Inflammatory macrophage (primary cell): ENCODE data around the gene CFAP46.
"Not testable (repeated sequence)": the region's sequence is repeated elsewhere in the genome, so short reads cannot be mapped to it uniquely, and the experiment has no call there.

Source experiments
- DNase-seq, 2 donors: peaks; one replicate each; pipeline ENCODE4 v3.0.0-alpha.2; 2020 to 2022

Gene CFAP46

GRCh38 chr10:132962623-132963429 lies 20.5 kb upstream of the CFAP46 start:
- peak in 1 of 2 donors; percentile 5 for DNase-seq

DNA sequence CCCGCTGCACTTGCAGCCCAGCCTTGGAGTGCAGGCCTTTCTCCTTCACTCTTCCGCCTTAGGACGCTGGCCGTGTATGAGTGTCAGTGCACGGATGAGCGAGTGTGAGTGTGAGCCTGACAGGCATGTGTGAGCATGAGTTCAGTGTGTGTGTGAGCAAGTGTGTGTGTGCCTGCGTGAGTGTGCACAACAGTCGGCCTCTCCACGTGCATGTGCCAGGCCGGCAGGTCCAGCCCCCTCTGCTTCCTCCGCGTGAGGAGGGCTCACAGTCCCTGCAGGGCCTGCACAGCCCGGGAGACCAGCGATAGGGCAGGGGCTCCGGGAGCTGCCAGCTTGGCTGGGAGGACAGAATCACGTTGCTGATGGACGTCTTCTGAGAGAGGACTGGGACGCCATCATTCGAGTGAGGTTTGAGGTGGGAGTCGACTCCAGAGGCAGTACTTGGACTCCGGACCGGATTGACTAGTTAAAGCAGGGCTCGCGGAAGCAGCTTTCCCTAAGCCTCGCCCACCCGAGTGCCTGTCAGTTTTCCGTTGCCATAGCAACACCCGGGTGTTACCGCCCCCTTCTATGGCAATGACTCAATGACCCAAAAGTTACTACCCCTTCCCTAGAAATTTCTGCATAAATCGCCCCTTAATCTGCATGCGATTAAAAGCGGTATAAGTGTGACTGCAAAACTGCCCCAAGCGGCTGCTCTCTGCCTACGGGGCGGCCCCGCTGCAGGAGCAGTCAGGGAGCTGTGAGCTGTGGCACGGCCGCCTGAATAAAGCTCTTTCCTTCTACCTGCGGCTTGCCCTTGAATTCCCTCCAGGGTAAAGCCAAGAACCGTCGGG lies 19.6 kb upstream of the CFAP46 start:
- DNase-seq: peak; percentile 73 to 78

DNA sequence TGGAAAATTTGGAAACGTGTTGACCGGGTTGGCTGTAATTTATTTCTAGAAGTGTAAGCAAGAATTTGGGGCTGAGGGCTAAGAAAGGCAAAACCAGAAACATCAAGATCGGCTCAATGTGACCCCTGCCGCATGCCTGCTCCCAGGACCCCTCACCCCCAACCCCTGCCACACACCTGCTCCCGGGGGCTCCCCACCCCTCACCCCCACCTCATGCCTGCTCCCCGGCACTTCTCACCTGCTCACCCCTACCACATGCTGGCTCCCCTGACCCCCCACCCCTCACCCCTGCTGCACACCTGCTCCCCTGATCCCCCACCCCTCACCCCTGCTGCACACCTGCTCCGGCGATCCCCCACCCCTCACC lies 19.0 kb upstream of the CFAP46 start:
- no peak for DNase-seq

DNA sequence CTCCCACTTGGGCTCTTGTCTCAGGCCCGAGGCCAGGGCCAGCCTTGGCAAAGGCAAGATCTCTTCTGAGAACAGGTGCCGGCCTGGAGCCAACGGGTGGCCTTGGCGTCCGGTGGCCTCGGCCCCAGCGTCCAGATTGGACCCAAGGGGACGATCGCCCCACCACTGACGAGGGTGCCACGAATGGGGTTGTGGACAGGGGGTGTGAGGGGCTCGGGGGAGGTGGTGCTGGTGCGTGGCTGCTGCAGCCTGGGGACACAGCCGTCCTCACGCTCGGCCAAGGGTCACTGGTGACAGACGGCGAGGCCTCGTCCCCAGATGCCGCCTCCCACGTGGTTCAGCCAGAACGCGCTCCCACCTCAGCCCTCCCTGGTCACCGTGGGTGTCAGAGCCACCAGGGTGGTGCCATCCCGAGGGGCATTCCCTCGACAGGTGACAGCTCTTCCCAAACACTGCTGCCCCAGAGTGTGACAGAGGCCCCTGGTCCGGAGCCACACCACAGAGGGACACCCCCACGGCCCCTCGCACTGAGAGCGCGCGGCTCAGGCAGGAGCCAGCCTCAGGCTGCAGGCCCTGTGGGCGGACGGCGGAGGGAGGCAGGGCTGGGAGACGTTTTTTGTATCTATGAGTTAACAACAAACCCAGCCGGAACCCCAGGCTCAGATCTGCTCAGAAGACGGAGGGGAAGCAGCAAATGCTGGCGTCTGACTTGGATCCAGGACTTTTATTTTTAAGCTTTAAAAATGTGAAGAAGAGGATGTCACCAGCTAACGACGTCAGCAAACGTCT lies 18.5 kb upstream of the CFAP46 start:
- no peak for DNase-seq

- DNase-seq: no peak
Observed at GRCh38 chr10:132960071-132960472, 17.7 kb upstream of the CFAP46 start.

DNA sequence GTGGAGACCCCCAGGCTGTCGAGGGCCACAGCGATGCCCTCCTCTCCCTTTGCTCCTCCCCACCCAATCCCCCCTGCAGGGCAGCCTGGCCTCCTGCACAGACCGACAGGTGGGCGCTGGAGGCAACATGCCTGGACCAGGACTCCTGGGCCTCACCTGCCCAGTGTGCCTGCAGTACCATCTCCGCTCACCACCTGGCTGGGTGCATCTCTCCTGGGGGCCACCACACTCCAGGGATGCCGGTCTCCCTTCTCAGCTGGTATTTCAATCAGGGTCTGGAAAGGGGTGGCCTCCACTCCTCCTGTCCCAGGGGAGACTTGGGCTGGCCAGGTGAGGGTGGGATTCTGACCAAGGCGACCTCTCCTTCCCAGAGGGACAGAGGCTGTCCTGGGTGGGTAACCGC lies 17.2 kb upstream of the CFAP46 start:
- DNase-seq: no peak

- DNase-seq: no peak
Observed at GRCh38 chr10:132958883-132959558, 16.7 kb upstream of the CFAP46 start.

DNA sequence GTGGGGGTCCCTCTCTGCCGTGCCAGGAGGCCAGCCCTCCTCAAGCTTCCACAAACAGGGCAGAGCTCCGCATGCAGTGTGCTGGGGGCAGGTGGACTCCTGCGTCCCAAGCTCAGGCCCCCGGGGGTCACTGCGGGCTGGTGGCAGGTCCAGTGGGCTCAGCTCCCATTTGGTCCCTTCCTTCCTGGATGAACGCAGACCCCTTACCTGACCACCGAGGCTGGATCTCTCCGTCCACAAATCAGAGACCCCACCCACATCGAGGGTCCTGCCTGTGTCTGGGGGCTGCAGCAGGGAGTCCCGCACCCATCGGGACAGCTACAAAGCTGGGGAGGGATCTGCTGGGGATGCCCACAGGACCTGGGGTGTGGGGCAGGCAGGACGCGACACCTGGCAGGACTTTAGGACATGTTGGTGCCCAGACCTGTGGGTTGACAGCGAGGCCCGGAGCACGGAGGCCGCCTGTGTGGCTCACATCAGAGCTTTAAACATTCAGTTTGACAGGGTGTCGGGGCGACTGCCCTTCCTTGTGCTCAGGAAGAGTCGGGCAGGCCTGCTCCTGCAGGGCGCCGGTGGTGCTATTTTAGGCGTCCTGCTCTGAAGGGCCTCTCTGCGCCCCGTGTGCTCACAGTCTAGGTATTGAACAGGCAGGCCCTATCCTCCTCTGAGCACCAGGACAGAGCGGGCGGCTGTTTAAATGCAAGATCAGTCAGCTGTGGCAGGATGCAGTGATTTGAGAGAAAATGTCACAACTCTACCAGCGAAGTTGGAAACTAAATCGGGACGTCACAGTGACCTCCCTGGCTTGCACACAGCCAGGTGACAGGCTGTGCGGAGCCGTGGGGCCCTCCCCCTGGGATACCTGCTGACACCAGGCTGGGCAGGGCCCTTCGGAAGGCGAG lies 15.9 kb upstream of the CFAP46 start:
- DNase-seq: no peak

GRCh38 chr10:132957131-132957530 lies 14.8 kb upstream of the CFAP46 start:
- DNase-seq: no peak

GRCh38 chr10:132956259-132956658 lies 13.9 kb upstream of the CFAP46 start:
- DNase-seq: not testable (repeated sequence)

DNA sequence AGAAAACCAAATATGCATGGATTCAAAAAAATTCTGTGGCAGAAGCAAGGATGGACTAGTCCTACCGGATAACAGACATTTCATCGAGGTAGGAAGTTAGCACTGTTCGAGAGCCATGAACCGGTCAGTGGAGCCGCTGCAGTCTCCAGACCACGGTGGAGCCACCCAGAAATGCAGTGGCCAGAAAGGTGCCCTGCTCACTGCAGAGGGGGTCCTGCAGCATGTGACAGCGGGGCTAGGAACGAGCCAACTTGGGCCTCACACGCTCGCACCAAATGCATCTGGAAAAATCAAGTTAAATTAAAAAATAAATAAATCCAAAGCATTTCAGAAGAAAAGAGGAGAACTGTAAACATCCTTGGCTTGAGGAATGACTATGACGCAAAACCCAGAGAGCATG lies 13.1 kb upstream of the CFAP46 start:
- no peak for DNase-seq

GRCh38 chr10:132953428-132953827 lies 11.1 kb upstream of the CFAP46 start:
- no peak for DNase-seq

DNA sequence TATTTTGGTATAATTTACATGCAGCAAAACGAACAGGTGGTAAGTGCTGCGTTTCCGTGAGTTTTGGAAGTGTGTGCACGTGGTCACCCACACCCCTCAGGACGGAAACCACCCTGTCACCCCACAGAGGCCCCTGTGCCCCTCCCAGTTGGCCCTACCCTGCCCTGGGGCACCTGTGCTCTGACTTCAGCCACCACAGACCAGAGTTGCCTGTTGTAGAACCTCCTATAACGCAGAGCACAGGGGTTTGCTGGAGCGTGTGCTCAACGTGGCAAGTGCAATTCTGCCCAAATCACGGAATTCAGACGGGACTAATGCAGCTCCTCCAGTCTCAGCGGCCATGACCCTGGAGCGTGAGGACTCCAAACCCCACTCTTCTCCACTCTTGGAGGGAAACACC lies 9.6 kb upstream of the CFAP46 start:
- no peak for DNase-seq

DNA sequence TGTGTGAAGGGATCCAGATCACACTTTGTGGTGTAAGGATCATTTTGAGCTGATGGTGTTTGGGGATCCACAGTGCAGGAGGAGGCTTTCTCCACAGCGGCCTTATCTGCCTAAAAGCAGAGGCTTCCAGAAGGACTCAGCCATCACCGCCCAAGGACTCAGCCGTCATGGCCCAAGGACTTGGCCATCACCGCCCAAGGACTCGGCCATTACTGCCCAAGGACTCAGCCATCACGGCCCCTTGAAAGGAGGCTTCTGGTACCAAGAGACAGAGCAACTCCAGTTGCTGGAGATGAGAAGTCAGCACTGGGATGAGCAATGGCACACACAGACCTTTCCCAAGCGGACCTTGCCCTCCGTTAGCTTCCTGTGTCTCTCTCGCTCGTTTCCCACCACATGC lies 6.0 kb upstream of the CFAP46 start:
- no peak for DNase-seq

DNA sequence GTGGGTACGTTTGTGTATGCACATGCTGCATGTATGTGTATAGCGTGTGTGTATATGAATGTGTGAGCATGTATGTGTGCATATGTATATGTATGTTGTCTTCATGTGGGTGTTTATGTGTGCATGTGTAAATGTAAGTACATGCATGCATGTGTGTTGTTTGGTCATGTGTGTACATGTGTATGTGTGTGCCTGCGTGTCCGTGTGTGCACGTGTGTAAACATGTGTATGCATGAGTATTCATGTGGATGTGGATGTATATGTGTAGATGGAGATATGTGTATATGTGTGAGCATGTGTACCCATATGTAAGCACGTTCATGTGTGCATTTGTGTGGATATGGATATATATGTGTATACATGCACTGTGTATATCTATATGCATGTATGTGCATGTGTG lies 5.5 kb upstream of the CFAP46 start:
- DNase-seq: no peak

DNA sequence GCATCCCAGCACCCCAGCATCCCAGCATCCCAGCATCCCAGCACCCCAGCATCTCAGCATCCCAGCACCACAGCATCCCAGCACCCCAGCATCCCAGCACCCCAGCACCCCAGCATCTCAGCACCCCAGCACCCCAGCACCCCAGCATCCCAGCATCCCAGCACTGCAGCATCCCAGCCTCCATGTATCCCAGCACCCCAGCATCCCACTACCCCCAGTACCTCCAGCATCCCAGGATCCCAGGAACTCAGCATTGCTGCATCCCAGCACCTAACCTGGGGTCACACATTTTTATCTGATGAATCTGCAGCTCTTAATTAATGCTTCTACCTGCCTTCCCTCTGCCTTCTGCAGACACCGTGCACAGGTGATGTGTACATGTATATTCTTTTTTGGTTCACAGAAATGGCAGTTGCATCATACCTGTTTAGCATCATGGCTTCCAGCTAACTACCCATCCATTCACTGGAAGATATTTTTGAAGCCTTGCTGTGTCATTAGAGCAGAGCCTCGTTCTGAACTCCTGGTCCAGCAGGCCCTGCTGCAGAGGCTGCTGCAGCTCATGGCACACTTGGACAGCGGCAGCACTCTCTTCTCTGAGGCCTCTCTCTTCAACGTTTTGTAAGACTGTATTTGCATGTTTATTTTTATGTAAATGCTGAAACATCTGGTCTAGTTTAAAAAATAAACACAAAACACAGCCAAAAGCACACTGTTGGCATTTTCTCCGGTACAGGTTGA lies 4.6 kb upstream of the CFAP46 start:
- no peak for DNase-seq

- no peak for DNase-seq
Observed at GRCh38 chr10:132946311-132946710, 3.9 kb upstream of the CFAP46 start.

GRCh38 chr10:132945894-132946255 lies 3.5 kb upstream of the CFAP46 start:
- DNase-seq: no peak

GRCh38 chr10:132945125-132945893 lies 2.9 kb upstream of the CFAP46 start:
- no peak for DNase-seq

GRCh38 chr10:132944510-132944909 lies 2.1 kb upstream of the CFAP46 start:
- no peak for DNase-seq
